Prostate gland (tissue), 2 donors: ENCODE results near the gene MCFD2.

ENCODE experiments used
- CTCF ChIP-seq, 4 experiments: fragments of 200-600 bp in 2 of 4; fragments of 450-650 bp in 2 of 4; sonication (generic) in 2 of 4; IDR thresholded peaks; 1 replicate in 3 of 4; 2 replicates in 1 of 4; pipeline ENCODE4 v1.5.1; 2016 to 2019; ENCODE audit warnings: antibody characterized with exemption in 4 of 4, mild to moderate bottlenecking in 2 of 4, moderate library complexity in 2 of 4
- POLR2A ChIP-seq: fragments of 450-650 bp; IDR thresholded peaks from one replicate; pipeline ENCODE4 v1.6.1; 2016; ENCODE audit warnings: antibody characterized with exemption, mild to moderate bottlenecking

- TF ChIP-seq POLR2A (no peak), CTCF (IDR thresholded peaks at IDR 0.05) (no peak)
These were observed 9.0 kb upstream of the MCFD2 start for GRCh38 chr2:46924608-46925007.
